Calu3 (cell line): Measurements from ENCODE around the gene CACNA2D3. TPM values are rescaled to one million over a fixed set of nuclear protein-coding genes. Genes with fewer than 3 reads are reported as not detected.

Experiments used
- BruUV-seq: library from RNA; stranded (reverse); fragments of 400-500 nt; replicated peaks from 2 replicates; lab custom pipeline; 2021; lab: Mats Ljungman, UMichigan
- CTCF ChIA-PET: fragments of 300-600 bp; sonication (Branson Sonifier 250); formaldehyde crosslinking; loops from one replicate; lab custom pipeline; 2022; ENCODE audit warnings: antibody characterized with exemption; lab: Charles Lee
- DNase-seq: peaks from one replicate; pipeline ENCODE4 v3.0.0; 2022
- H3K27ac Mint-ChIP-seq: one replicate; pipeline ENCODE4 v1.8.0; 2022; ENCODE audit warnings: mixed read lengths; ENCODE audit not compliant: unreplicated experiment
- H3K27me3 Mint-ChIP-seq: one replicate; pipeline ENCODE4 v1.8.0; 2022; ENCODE audit warnings: mixed read lengths; ENCODE audit not compliant: unreplicated experiment
- H3K36me3 Mint-ChIP-seq: one replicate; pipeline ENCODE4 v1.8.0; 2022; ENCODE audit warnings: mild to moderate bottlenecking, moderate library complexity, mixed read lengths; ENCODE audit not compliant: insufficient read depth, unreplicated experiment
- H3K4me1 Mint-ChIP-seq: one replicate; pipeline ENCODE4 v1.8.0; 2022; ENCODE audit warnings: mild to moderate bottlenecking, low read depth, mixed read lengths; ENCODE audit not compliant: unreplicated experiment
- H3K4me3 Mint-ChIP-seq: one replicate; pipeline ENCODE4 v1.8.0; 2022; ENCODE audit warnings: mild to moderate bottlenecking, low read depth, moderate library complexity, mixed read lengths; ENCODE audit not compliant: unreplicated experiment
- H3K9me3 Mint-ChIP-seq: one replicate; pipeline ENCODE4 v1.8.0; 2022; ENCODE audit warnings: low read depth, mixed read lengths; ENCODE audit not compliant: unreplicated experiment
- CTCF ChIP-seq: fragments of 200-600 bp; IDR thresholded peaks from one replicate; pipeline ENCODE4 v1.8.0; 2022; ENCODE audit warnings: antibody characterized with exemption; ENCODE audit not compliant: unreplicated experiment
- intact Hi-C: fragments of 100-400 bp; cut with micrococcal nuclease; formaldehyde crosslinking; loops from one replicate; pipeline ENCODE4 v1.10.0; 2022; ENCODE audit not compliant: unreplicated experiment
- total RNA-seq: library from RNA; stranded (reverse); gene quantifications from 2 replicates; pipeline ENCODE4 v1.2.3, GENCODE V29; 2022

The CACNA2D3 gene
- total RNA-seq, 1 experiment from 2014 or later = not detected

DNA sequence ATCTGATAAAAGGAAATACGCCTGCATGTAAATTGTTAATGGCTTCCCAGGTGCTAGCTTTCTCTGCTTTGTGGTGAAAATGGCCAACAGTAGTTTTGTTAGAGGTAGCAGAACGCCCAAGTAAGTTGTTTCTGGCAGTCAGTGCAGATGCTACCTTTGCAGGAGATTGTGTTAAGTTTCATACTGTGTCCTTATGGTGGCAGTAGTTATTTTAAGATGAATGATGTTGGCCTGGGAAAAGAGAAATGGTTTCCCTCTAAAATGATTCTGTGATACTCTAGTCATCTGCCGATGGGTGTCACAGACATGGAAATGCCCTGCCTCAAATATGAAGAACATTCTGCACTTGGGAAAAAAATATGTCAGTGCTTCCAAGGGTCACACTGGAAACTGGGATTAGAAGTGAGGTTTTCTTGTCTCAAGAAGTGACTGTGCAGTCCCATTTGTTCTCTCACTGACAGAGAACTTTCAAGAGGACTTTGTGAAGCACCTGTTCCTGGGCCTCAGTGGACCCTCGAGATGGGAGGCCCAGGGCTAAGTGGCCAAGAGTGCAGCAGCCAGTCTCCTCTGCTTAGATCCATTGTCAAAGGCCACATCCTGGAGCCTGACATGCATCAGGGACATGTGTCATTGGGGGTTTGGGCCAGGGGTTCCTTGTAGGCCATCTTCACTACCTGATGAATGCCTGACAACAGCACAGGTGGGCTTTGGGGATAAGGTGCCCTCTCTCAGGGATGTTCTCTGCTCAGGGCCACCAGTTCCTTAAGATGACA, 393.3 kb downstream of the CACNA2D3 start:
- Mint-ChIP-seq H3K9me3 (peaks cover 11% of the 10 kb centered on the region), H3K4me3 (no peak overlapping the region), H3K36me3 (no peaks in the 10 kb centered on the region), H3K4me1 (no peaks in the 10 kb centered on the region), H3K27ac (no peak overlapping the region), H3K27me3 (no peaks in the 10 kb centered on the region)
- CTCF ChIA-PET = no interaction called here
- TF ChIP-seq CTCF = no peak
- intact Hi-C loops = no loop called here
- no peak for DNase-seq
- no TSS peak for BruUV-seq

DNA sequence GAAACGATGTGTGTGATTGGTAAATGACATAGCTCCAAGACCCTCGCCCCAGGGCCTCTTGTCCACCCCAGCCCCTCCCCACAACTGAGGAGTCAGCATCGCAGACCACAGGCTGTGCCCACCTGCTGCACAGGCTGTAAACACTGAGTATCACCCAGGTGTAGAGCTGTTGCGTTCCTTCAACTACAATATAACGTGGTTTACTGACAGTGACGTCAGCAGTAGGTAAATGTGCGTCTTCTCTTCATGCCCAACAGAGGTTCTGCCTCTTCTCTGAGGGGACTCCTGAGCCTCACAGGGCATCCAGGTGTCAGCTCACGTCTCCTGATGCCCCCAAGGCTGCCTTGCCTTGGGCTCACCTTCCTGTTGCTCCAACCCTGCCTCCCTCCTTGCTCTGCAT, 395.1 kb downstream of the CACNA2D3 start:
- no peak for DNase-seq
- Mint-ChIP-seq H3K36me3 (no peaks in the 10 kb centered on the region), H3K27me3 (no peaks in the 10 kb centered on the region), H3K4me3 (no peak overlapping the region), H3K9me3 (peaks cover 3% of the 10 kb centered on the region), H3K27ac (no peak overlapping the region), H3K4me1 (no peaks in the 10 kb centered on the region)
- CTCF ChIA-PET = no interaction called here
- intact Hi-C loops = no loop called here
- no TSS peak for BruUV-seq
- TF ChIP-seq CTCF = no peak

- H3K4me1 Mint-ChIP-seq = no peaks in the 10 kb centered on the region
- H3K4me3 Mint-ChIP-seq = no peak overlapping the region
- intact Hi-C loops = no loop called here
- H3K27ac Mint-ChIP-seq = no peak overlapping the region
- H3K36me3 Mint-ChIP-seq = no peaks in the 10 kb centered on the region
- no TSS peak for BruUV-seq
- TF ChIP-seq CTCF = no peak
- no peaks in the 10 kb centered on the region for H3K27me3 Mint-ChIP-seq
- no peak for DNase-seq
- H3K9me3 Mint-ChIP-seq = peaks cover 5% of the 10 kb centered on the region
- CTCF ChIA-PET = no interaction called here
Observed at GRCh38 chr3:54518011-54518675, 395.8 kb downstream of the CACNA2D3 start.

DNA sequence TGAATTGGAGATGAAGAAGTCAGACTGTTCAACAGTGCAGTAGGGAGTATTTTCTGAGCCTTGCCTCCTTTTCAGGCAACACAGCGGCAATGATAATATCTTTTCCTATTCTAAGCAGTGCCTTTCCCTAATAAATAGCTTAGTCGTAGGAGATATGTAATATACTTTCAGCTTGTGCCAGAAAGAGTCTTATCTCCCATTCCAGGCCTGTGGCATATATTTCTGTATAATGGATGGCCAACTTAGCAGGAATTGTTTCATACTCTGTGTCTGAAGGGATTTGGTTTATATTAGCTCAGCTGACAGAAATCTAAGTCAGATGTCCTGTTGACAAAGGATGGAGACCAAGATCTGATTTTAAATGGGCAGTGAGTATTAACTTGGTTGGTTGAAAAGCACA, 397.1 kb downstream of the CACNA2D3 start:
- intact Hi-C loops = no loop called here
- Mint-ChIP-seq H3K9me3 (peaks cover 13% of the 10 kb centered on the region), H3K4me3 (no peak overlapping the region), H3K36me3 (no peaks in the 10 kb centered on the region), H3K27me3 (no peaks in the 10 kb centered on the region), H3K27ac (no peak overlapping the region), H3K4me1 (no peaks in the 10 kb centered on the region)
- no peak for DNase-seq
- no peak for TF ChIP-seq CTCF
- no TSS peak for BruUV-seq
- CTCF ChIA-PET = no interaction called here
